DND-41 (cell line): ENCODE data around the gene FASN.

Source experiments
- ATAC-seq: fragments of 200-7000 bp; cut with Tn5 transposase; 3 replicates; pipeline ENCODE4 v1.9.1; 2021; ENCODE audit warnings: low read depth; ENCODE audit not compliant: insufficient read depth
- DNase-seq: peaks from one replicate; pipeline ENCODE4 v3.0.0-alpha.2; 2020
- H2AFZ ChIP-seq: 2 replicates; pipeline ENCODE4 v1.6.0; 2012; ENCODE audit warnings: low read depth, low read length
- H3K27ac ChIP-seq: 2 replicates; pipeline ENCODE4 v1.5.1; 2012; ENCODE audit warnings: low read length, inconsistent platforms
- H3K27me3 ChIP-seq: fragments of 200-600 bp; sonication (generic); 2 replicates; pipeline ENCODE4 v1.6.0; 2012; ENCODE audit warnings: low read length, mild to moderate bottlenecking, inconsistent platforms; ENCODE audit not compliant: insufficient read depth, poor library complexity
- H3K36me3 ChIP-seq: 2 replicates; pipeline ENCODE4 v1.5.1; 2012; ENCODE audit warnings: low read length, inconsistent platforms; ENCODE audit not compliant: insufficient read depth
- H3K4me1 ChIP-seq: 2 replicates; pipeline ENCODE4 v1.5.1; 2012; ENCODE audit warnings: mild to moderate bottlenecking, low read length; ENCODE audit not compliant: insufficient read depth
- H3K4me2 ChIP-seq: 2 replicates; pipeline ENCODE4 v1.6.0; 2012; ENCODE audit warnings: mild to moderate bottlenecking, moderate library complexity, low read length, inconsistent platforms; ENCODE audit not compliant: insufficient read depth
- H3K4me3 ChIP-seq, 2 experiments: fragments of 200-600 bp in 1 of 2; shearing (Covaris generic) in 1 of 2; 2 replicates each; pipeline ENCODE4 v1.5.1; 2012 to 2016; ENCODE audit warnings: inconsistent platforms in 2 of 2, low read length in 2 of 2, mild to moderate bottlenecking in 2 of 2, low read depth in 1 of 2, moderate library complexity in 1 of 2
- H3K79me2 ChIP-seq: 2 replicates; pipeline ENCODE4 v1.6.0; 2012; ENCODE audit warnings: low read length, inconsistent platforms; ENCODE audit not compliant: insufficient read depth
- H3K9ac ChIP-seq: 2 replicates; pipeline ENCODE4 v1.6.0; 2012; ENCODE audit warnings: low read depth, mild to moderate bottlenecking, inconsistent platforms, low read length, moderate library complexity
- H3K9me3 ChIP-seq: 2 replicates; pipeline ENCODE4 v1.5.1; 2012; ENCODE audit warnings: low read length, moderate library complexity, mild to moderate bottlenecking, inconsistent platforms; ENCODE audit not compliant: insufficient read depth, severe bottlenecking
- H4K20me1 ChIP-seq: 2 replicates; pipeline ENCODE4 v1.6.0; 2012; ENCODE audit warnings: low read length; ENCODE audit not compliant: insufficient read depth
- EZH2 ChIP-seq: IDR thresholded peaks from 3 replicates; pipeline ENCODE4 v1.6.1; 2012; ENCODE audit warnings: borderline replicate concordance, low read depth, mild to moderate bottlenecking, moderate library complexity, low read length, inconsistent platforms; ENCODE audit not compliant: severe bottlenecking
- TF ChIP-seq, protein P1 (sequence below): IDR thresholded peaks from 2 replicates; pipeline ENCODE4 v1.5.1; 2012; ENCODE audit warnings: borderline replicate concordance, low read length, moderate library complexity, mild to moderate bottlenecking; ENCODE audit not compliant: poor library complexity, severe bottlenecking; ENCODE audit errors: extremely low read depth

Gene FASN

DNA sequence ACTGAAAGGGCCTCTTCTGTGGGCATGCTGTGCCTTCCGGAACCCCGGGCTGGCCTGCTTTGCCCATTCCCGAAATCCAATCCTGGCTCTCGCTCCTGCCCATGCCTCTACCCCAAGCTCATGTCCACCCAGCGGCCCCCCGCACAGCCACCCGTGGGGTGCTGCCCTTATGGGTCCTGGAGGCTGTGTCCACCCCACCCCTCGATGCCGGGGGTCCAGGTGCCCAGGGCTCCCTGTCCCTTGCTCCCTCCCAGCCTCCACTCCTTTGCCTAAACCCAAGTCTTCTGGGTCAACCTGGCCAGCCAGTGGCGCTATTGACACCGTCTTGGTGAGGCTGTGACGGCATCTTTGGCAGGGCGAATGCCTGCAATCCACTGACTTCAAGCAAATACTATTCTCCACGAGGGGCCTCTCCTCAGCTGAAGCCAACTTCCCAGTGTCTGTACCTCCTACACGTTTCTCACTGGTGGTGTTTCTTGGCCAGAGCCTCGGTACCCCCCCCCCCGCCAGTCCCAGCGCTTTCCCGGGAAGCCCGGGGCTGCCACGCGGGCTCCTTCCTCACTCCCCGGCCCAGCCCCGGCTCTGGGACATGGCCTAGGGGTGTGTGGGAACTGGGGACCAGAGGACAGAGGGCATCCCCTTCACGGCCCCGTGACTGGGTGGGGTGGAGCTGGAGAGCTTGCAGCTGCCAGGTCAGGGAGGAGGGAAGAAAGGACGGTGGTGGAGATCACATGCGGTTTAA, 20.2 kb downstream of the FASN start:
- no peak overlapping the region for H2AFZ ChIP-seq
- no peak overlapping the region for H3K27ac ChIP-seq
- no peak overlapping the region for H3K9ac ChIP-seq
- no peak overlapping the region for H3K4me2 ChIP-seq
- ATAC-seq (peak; percentile 10; the same call in 2 of the 3 replicates), DNase-seq (no peak)
- H4K20me1 ChIP-seq: peaks cover 55% of the 10 kb centered on the region
- no peak overlapping the region for H3K4me3 ChIP-seq
- no peaks in the 10 kb centered on the region for H3K27me3 ChIP-seq
- H3K9me3 ChIP-seq: no peaks in the 10 kb centered on the region
- TF ChIP-seq EZH2: no peak
- TF ChIP-seq, protein P1, sequence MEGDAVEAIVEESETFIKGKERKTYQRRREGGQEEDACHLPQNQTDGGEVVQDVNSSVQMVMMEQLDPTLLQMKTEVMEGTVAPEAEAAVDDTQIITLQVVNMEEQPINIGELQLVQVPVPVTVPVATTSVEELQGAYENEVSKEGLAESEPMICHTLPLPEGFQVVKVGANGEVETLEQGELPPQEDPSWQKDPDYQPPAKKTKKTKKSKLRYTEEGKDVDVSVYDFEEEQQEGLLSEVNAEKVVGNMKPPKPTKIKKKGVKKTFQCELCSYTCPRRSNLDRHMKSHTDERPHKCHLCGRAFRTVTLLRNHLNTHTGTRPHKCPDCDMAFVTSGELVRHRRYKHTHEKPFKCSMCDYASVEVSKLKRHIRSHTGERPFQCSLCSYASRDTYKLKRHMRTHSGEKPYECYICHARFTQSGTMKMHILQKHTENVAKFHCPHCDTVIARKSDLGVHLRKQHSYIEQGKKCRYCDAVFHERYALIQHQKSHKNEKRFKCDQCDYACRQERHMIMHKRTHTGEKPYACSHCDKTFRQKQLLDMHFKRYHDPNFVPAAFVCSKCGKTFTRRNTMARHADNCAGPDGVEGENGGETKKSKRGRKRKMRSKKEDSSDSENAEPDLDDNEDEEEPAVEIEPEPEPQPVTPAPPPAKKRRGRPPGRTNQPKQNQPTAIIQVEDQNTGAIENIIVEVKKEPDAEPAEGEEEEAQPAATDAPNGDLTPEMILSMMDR: no peak
- peaks cover 50% of the 10 kb centered on the region for H3K36me3 ChIP-seq
- H3K79me2 ChIP-seq: no peaks in the 10 kb centered on the region
- no peaks in the 10 kb centered on the region for H3K4me1 ChIP-seq

DNA sequence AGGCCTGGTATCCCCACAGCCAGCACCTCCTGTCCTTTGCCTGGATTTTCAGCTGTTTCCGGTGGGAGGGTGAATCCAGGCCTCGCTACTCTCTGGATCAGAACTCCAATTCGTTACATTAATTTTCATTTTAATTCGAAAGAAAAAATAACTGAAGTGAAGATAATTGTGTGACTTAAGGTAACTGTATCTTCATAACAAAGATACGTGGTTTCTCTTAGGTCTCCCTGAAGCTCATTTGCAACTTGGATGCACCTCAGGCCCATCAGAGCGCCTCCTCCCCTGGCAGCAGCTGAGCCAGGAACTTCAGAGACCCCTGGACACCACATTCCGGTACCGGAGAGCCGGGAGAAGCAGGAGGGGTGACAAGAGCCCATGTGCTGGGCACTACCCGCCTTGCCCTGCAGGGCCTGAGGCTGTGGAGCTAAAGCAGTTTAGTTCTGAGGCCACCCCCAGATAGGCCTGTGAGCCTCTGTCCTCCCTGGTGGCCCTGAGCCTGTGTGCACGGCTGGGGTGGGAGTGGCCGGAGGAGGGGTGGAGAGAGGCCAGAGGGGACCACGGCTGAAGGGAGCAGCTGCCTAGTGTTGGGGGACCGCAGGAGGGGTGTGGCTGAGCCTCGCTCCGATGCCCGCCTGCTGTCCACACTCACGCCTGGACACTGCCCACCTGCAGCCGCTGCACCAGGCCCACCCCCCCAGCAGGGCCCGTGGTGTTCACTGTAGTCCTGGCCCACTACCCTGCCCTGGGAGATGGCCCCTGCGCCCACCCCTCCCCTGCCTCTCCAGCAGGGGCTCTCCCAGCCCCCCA, 21.0 kb downstream of the FASN start:
- peak; percentile 37 for ATAC-seq
- no peak overlapping the region for H2AFZ ChIP-seq
- H3K27me3 ChIP-seq: no peaks in the 10 kb centered on the region
- peaks cover 47% of the 10 kb centered on the region for H4K20me1 ChIP-seq
- no peaks in the 10 kb centered on the region for H3K4me1 ChIP-seq
- H3K9ac ChIP-seq: no peak overlapping the region
- no peak overlapping the region for H3K4me3 ChIP-seq
- peaks cover 42% of the 10 kb centered on the region for H3K36me3 ChIP-seq
- no peaks in the 10 kb centered on the region for H3K9me3 ChIP-seq
- no peak for TF ChIP-seq EZH2
- TF ChIP-seq, protein P1: no peak
- H3K4me2 ChIP-seq: no peak overlapping the region
- no peak for DNase-seq
- no peaks in the 10 kb centered on the region for H3K79me2 ChIP-seq
- H3K27ac ChIP-seq: no peak overlapping the region

DNA sequence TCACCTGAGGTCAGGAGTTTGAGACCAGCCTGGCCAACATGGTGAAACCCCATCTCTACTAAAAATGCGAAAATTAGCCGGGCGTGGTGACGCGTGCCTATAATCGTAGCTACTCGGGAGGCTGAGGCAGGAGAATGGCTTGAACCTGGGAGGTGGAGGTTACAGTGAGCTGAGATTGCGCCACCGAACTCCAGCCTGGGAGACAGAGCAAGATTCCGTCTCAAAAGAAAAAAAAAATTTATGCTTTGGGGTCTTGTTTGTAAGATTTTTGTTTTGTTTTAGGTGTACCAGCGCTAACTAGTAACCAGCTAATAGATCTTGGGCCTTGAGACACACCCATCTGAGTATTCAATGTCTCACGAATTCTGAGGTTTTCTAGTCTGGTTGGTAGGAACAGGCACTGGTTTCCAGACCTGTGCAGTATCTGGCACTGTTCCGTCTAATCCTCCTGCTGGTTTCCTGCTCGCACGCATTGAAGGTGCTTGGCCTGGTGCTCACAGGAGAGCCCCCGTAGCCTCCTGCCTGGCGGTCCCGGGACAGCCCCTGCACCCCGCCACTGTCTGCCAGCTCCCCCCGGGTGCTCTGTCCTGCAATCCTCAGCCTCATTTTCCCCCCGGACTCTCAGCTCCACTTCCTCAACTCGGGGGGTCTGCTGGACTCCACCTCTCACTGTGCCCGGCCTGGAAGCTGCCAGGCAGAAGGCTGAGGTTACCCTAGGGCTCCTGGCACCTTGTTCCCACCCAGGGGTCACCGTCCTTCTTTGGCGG, 21.8 kb downstream of the FASN start:
- no peak overlapping the region for H2AFZ ChIP-seq
- peaks cover 41% of the 10 kb centered on the region for H4K20me1 ChIP-seq
- no peak overlapping the region for H3K27ac ChIP-seq
- H3K27me3 ChIP-seq: no peaks in the 10 kb centered on the region
- H3K9me3 ChIP-seq: no peaks in the 10 kb centered on the region
- TF ChIP-seq, protein P1: no peak
- no peak for TF ChIP-seq EZH2
- no peak overlapping the region for H3K9ac ChIP-seq
- peaks cover 36% of the 10 kb centered on the region for H3K36me3 ChIP-seq
- no peaks in the 10 kb centered on the region for H3K79me2 ChIP-seq
- H3K4me3 ChIP-seq: no peak overlapping the region
- DNase-seq (no peak), ATAC-seq (peak; percentile 24; the same call in 1 of the 3 replicates)
- no peak overlapping the region for H3K4me2 ChIP-seq
- no peaks in the 10 kb centered on the region for H3K4me1 ChIP-seq
